Mucosa of gallbladder (tissue), 1 donor: Measurements from ENCODE around the gene FOXD4L6. TPM values are rescaled to one million over a fixed set of nuclear protein-coding genes. Genes with fewer than 3 reads are reported as not detected.
"Not testable (repeated sequence)": the region's sequence is repeated elsewhere in the genome, so short reads cannot be mapped to it uniquely, and the experiment has no call there.

Experiments
- DNase-seq: peaks from one replicate; pipeline ENCODE4 v3.0.0-alpha.2; 2020; ENCODE audit warnings: low spot score
- total RNA-seq: library from RNA; stranded (reverse); gene quantifications from one replicate; pipeline ENCODE4 v1.2.1, GENCODE V29; 2021
- donor health status: DM: no; HTN: no; CAD: no.

The FOXD4L6 gene
- total RNA-seq, 1 donor from 2014 or later, result not detected

GRCh38 chr9:41100508-41100907 is 28.0 kb downstream of the FOXD4L6 start:
- DNase-seq, result not testable (repeated sequence)

GRCh38 chr9:41098759-41099158 is 29.7 kb downstream of the FOXD4L6 start:
- not testable (repeated sequence) for DNase-seq

GRCh38 chr9:41095060-41095459 is 33.4 kb downstream of the FOXD4L6 start:
- DNase-seq, result not testable (repeated sequence)

GRCh38 chr9:41094010-41094773 is 34.3 kb downstream of the FOXD4L6 start:
- DNase-seq, result not testable (repeated sequence)

- not testable (repeated sequence) for DNase-seq
Measured at GRCh38 chr9:41090922-41091321, 37.6 kb downstream of the FOXD4L6 start.

GRCh38 chr9:41090386-41090785 is 38.1 kb downstream of the FOXD4L6 start:
- DNase-seq, result not testable (repeated sequence)

- not testable (repeated sequence) for DNase-seq
Measured at GRCh38 chr9:41088450-41089059, 39.9 kb downstream of the FOXD4L6 start.

- DNase-seq, result not testable (repeated sequence)
Measured at GRCh38 chr9:41087929-41088328, 40.6 kb downstream of the FOXD4L6 start.

- DNase-seq, result not testable (repeated sequence)
Measured at GRCh38 chr9:41087157-41087780, 41.2 kb downstream of the FOXD4L6 start.

- not testable (repeated sequence) for DNase-seq
Measured at GRCh38 chr9:41086685-41087084, 41.8 kb downstream of the FOXD4L6 start.

GRCh38 chr9:41086215-41086614 is 42.3 kb downstream of the FOXD4L6 start:
- DNase-seq, result not testable (repeated sequence)

GRCh38 chr9:41082358-41082757 is 46.1 kb downstream of the FOXD4L6 start:
- DNase-seq, result not testable (repeated sequence)

- not testable (repeated sequence) for DNase-seq
Measured at GRCh38 chr9:41079464-41079863, 49.0 kb downstream of the FOXD4L6 start.

- DNase-seq, result not testable (repeated sequence)
Measured at GRCh38 chr9:41077586-41077985, 50.9 kb downstream of the FOXD4L6 start.

Other genes with a start within 250 kb of the FOXD4L6 start
- gene ZNG1F, start 60.6 kb upstream of the FOXD4L6 start, total RNA-seq, result 5.6 TPM